CD4-positive, alpha-beta T cell treated with Interleukin-12 subunit alpha and Interleukin-12 subunit beta, for 1 hour (primary cell): ENCODE results near the gene ATP9A.
"Not testable (repeated sequence)": the region's sequence is repeated elsewhere in the genome, so short reads cannot be mapped to it uniquely, and the experiment has no call there.

ENCODE experiments used
- DNase-seq: peaks from one replicate; pipeline ENCODE4 v3.0.0-alpha.2; 2020

ATP9A gene

GRCh38 chr20:51687108-51687507 lies 81.1 kb downstream of the ATP9A start:
- DNase-seq, result no peak

GRCh38 chr20:51685494-51685893 lies 82.7 kb downstream of the ATP9A start:
- DNase-seq, result not testable (repeated sequence)

- DNase-seq, result no peak
Observed at GRCh38 chr20:51680067-51680749, 88.0 kb downstream of the ATP9A start.

GRCh38 chr20:51679254-51679921 lies 88.8 kb downstream of the ATP9A start:
- DNase-seq, result no peak

- DNase-seq, result no peak
Observed at GRCh38 chr20:51678026-51678697, 90.0 kb downstream of the ATP9A start.

- no peak for DNase-seq
Observed at GRCh38 chr20:51668947-51669346, 99.2 kb downstream of the ATP9A start.

GRCh38 chr20:51668515-51668914 lies 99.7 kb downstream of the ATP9A start:
- no peak for DNase-seq

GRCh38 chr20:51667491-51667890 lies 100.7 kb downstream of the ATP9A start:
- no peak for DNase-seq

GRCh38 chr20:51667002-51667408 lies 101.2 kb downstream of the ATP9A start:
- peak; percentile 7 for DNase-seq

- DNase-seq, result no peak
Observed at GRCh38 chr20:51666126-51666525, 102.1 kb downstream of the ATP9A start.

GRCh38 chr20:51665543-51666118 lies 102.6 kb downstream of the ATP9A start:
- DNase-seq, result no peak

GRCh38 chr20:51661609-51662178 lies 106.5 kb downstream of the ATP9A start:
- DNase-seq, result peak; percentile 53

- no peak for DNase-seq
Observed at GRCh38 chr20:51660672-51661608, 107.2 kb downstream of the ATP9A start.

GRCh38 chr20:51659491-51660050 lies 108.6 kb downstream of the ATP9A start:
- DNase-seq, result no peak

GRCh38 chr20:51656726-51657260 lies 111.4 kb downstream of the ATP9A start:
- no peak for DNase-seq

- DNase-seq, result not testable (repeated sequence)
Observed at GRCh38 chr20:51656089-51656488, 112.1 kb downstream of the ATP9A start.

GRCh38 chr20:51654495-51654894 lies 113.7 kb downstream of the ATP9A start:
- no peak for DNase-seq

GRCh38 chr20:51654060-51654459 lies 114.1 kb downstream of the ATP9A start:
- DNase-seq, result no peak

- no peak for DNase-seq
Observed at GRCh38 chr20:51653226-51653625, 115.0 kb downstream of the ATP9A start.

- no peak for DNase-seq
Observed at GRCh38 chr20:51651921-51652549, 116.2 kb downstream of the ATP9A start.

- peak; percentile 1 for DNase-seq
Observed at GRCh38 chr20:51650685-51651134, 117.5 kb downstream of the ATP9A start.
